ENCODE results near the gene SYNGR3. TPM values are rescaled to one million over a fixed set of nuclear protein-coding genes. Genes with fewer than 3 reads are reported as not detected.
A peak's percentile ranks its signal among the peaks of the same experiment; 100 is the strongest.
"Not testable (repeated sequence)": the region's sequence is repeated elsewhere in the genome, so short reads cannot be mapped to it uniquely, and the experiment has no call there.

Gene SYNGR3
- total and polyA plus RNA-seq, 2 experiments from 2014 or later = 21.8 to 27.2 TPM

- peak within 1 kb of the TSS; percentile 92 for H3K27ac ChIP-seq
- H3K4me1 ChIP-seq (ENCODE audit: low read depth) = peaks cover 14% of the 10 kb centered on the region
- H3K9me3 ChIP-seq (ENCODE audit: low read depth) = no peaks in the 10 kb centered on the region
- H3K36me3 ChIP-seq = no peaks in the 10 kb centered on the region
- H3K27me3 ChIP-seq = no peaks in the 10 kb centered on the region
- DNase-seq (ENCODE audit: low read depth in 1 of 2, low spot score in 1 of 2) = peak; percentile 90 to 94
- no peak for TF ChIP-seq CTCF (IDR thresholded peaks at IDR 0.05; ENCODE audit: low read depth, low read length)
- peak within 1 kb of the TSS; percentile 92 for H3K4me3 ChIP-seq
These were observed 20.2 kb downstream of the SYNGR3 start, which contains the start of gene ZNF598 for GRCh38 chr16:2009791-2010510. TSS of gene ZNF598 (minus strand) at chr16:2009821.

GRCh38 chr16:2011726-2012125 is 22.0 kb downstream of the SYNGR3 start:
- not testable (repeated sequence) for DNase-seq (ENCODE audit: low read depth in 1 of 2, low spot score in 1 of 2); H3K27ac ChIP-seq; H3K9me3 ChIP-seq (ENCODE audit: low read depth); H3K27me3 ChIP-seq; H3K4me3 ChIP-seq; H3K36me3 ChIP-seq
- peaks cover 18% of the 10 kb centered on the region for H3K4me1 ChIP-seq (ENCODE audit: low read depth)

GRCh38 chr16:2013527-2013926 is 23.8 kb downstream of the SYNGR3 start:
- Histone ChIP-seq H3K4me1 (ENCODE audit: low read depth) (peaks cover 13% of the 10 kb centered on the region), H3K27ac (no peak overlapping the region), H3K36me3 (no peaks in the 10 kb centered on the region), H3K27me3 (peaks cover 12% of the 10 kb centered on the region), H3K9me3 (ENCODE audit: low read depth) (no peaks in the 10 kb centered on the region), H3K4me3 (no peak overlapping the region)
- no peak for TF ChIP-seq CTCF (IDR thresholded peaks at IDR 0.05; ENCODE audit: low read depth, low read length)
- DNase-seq (ENCODE audit: low read depth in 1 of 2, low spot score in 1 of 2) = no peak

- DNase-seq (ENCODE audit: low read depth in 1 of 2, low spot score in 1 of 2) = peak in 1 of 2 donors; percentile 11
- H3K27me3 ChIP-seq = peaks cover 30% of the 10 kb centered on the region
- TF ChIP-seq CTCF (IDR thresholded peaks at IDR 0.05; ENCODE audit: low read depth, low read length) = no peak
These were observed 25.6 kb downstream of the SYNGR3 start for GRCh38 chr16:2015117-2015946.

GRCh38 chr16:2015947-2016208 is 26.1 kb downstream of the SYNGR3 start:
- TF ChIP-seq CTCF (IDR thresholded peaks at IDR 0.05; ENCODE audit: low read depth, low read length) = no peak
- Histone ChIP-seq H3K9me3 (ENCODE audit: low read depth) (no peaks in the 10 kb centered on the region), H3K4me1 (ENCODE audit: low read depth) (peaks cover 12% of the 10 kb centered on the region), H3K4me3 (no peak overlapping the region), H3K36me3 (no peaks in the 10 kb centered on the region), H3K27ac (no peak overlapping the region), H3K27me3 (peaks cover 35% of the 10 kb centered on the region)
- DNase-seq (ENCODE audit: low read depth in 1 of 2, low spot score in 1 of 2) = no peak

More at GRCh38 chr16:2015117-2015946, 25.6 kb downstream of the SYNGR3 start:
- Histone ChIP-seq H3K36me3 (no peaks in the 10 kb centered on the region), H3K4me1 (ENCODE audit: low read depth) (peaks cover 11% of the 10 kb centered on the region), H3K4me3 (no peak overlapping the region), H3K27ac (no peak overlapping the region), H3K9me3 (ENCODE audit: low read depth) (no peaks in the 10 kb centered on the region)

DNA sequence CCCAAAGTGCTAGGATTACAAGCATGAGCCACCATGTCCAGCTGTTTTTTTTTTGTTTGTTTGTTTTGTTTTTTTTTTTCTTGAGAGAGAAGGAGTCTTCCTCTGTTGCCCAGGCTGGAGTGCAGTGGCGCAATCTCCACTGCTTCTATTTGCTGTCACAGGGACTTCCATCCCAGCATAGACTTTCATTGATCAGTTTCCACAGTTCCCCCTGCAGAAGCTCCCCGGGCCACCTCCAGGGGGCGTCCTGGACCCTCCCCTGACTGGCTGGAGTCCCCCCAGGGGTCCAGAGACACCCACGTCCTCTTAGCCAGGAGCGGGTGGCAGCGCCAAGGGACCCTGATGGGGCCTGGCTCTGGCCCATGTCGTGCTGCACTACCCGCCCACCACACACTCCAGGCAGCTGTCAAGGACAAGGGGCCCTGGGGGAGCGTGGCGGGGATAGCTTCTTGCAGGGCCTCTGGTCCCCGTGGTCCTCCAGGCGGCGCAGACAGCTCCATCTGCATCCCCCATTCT is 26.7 kb downstream of the SYNGR3 start:
- H3K27me3 ChIP-seq = peaks cover 41% of the 10 kb centered on the region

More for the DNA sequence above, 26.7 kb downstream of the SYNGR3 start:
- H3K27ac ChIP-seq = no peak overlapping the region
- H3K4me1 ChIP-seq (ENCODE audit: low read depth) = peaks cover 12% of the 10 kb centered on the region
- peak; percentile 50 for TF ChIP-seq CTCF (IDR thresholded peaks at IDR 0.05; ENCODE audit: low read depth, low read length)
- no peaks in the 10 kb centered on the region for H3K9me3 ChIP-seq (ENCODE audit: low read depth)
- DNase-seq (ENCODE audit: low read depth in 1 of 2, low spot score in 1 of 2) = no peak
- no peak overlapping the region for H3K4me3 ChIP-seq
- no peaks in the 10 kb centered on the region for H3K36me3 ChIP-seq
